ENCODE data around the gene SKOR1. TPM values are rescaled to one million over a fixed set of nuclear protein-coding genes. Genes with fewer than 3 reads are reported as not detected.

The SKOR1 gene
- total RNA-seq, 4 donors from 2014 or later: 0.27 to 0.79 TPM; not detected in 2

- H3K27ac ChIP-seq: no peak overlapping the region
- no peaks in the 10 kb centered on the region for H3K36me3 ChIP-seq
- in situ Hi-C loops (cut with MboI; ENCODE audit: low pct_ligation_motif_present in 1 of 4, low pct_unique_long_range_greater_than_20kb in 1 of 4, low sequenced_read_pairs in 3 of 4): loop anchor here in 3 of 4 donors (25.0 kb wide), 2 partner anchors 206 to 306 kb away; partner anchors contain the start of gene PIAS1 (in 3 of the 3)
- no peaks in the 10 kb centered on the region for H3K4me1 ChIP-seq
- WGBS, 2 donors (ENCODE audit: low coverage in 1 of 2): 72% methylated on average over 3 of the region's 3 CpGs; no CpG with 5 or more reads in 1 of the 2 donors
- H3K9me3 ChIP-seq: no peaks in the 10 kb centered on the region
- H3K4me3 ChIP-seq: no peak overlapping the region
- no peak for TF ChIP-seq CTCF (IDR thresholded peaks at IDR 0.05)
- TF ChIP-seq POLR2AphosphoS5 (IDR thresholded peaks at IDR 0.05): no peak
- no peak for TF ChIP-seq POLR2A (IDR thresholded peaks at IDR 0.05)
- no peak for TF ChIP-seq EP300 (IDR thresholded peaks at IDR 0.05; ENCODE audit: low read depth)
- no peak for DNase-seq
- no peaks in the 10 kb centered on the region for H3K27me3 ChIP-seq
- intact Hi-C loops (cut with DNase I; ENCODE audit: low total_unique reads): no loop called here
These were observed 30.5 kb downstream of the SKOR1 start for GRCh38 chr15:67855842-67856241.

- in situ Hi-C loops (cut with MboI; ENCODE audit: low pct_ligation_motif_present in 1 of 4, low pct_unique_long_range_greater_than_20kb in 1 of 4, low sequenced_read_pairs in 3 of 4) (loop anchor here in 3 of 4 donors (25.0 kb wide), 2 partner anchors 205 to 305 kb away; partner anchors contain the start of gene PIAS1 (in 3 of the 3)), intact Hi-C loops (cut with DNase I; ENCODE audit: low total_unique reads) (no loop called here)
- H3K4me3 ChIP-seq: no peak overlapping the region
- no peaks in the 10 kb centered on the region for H3K9me3 ChIP-seq
- H3K36me3 ChIP-seq: no peaks in the 10 kb centered on the region
- TF ChIP-seq POLR2A (IDR thresholded peaks at IDR 0.05) (no peak), EP300 (IDR thresholded peaks at IDR 0.05; ENCODE audit: low read depth) (no peak), POLR2AphosphoS5 (IDR thresholded peaks at IDR 0.05) (no peak), CTCF (IDR thresholded peaks at IDR 0.05) (no peak)
- no peaks in the 10 kb centered on the region for H3K4me1 ChIP-seq
- DNase-seq: no peak
- H3K27me3 ChIP-seq: no peaks in the 10 kb centered on the region
- WGBS, 2 donors (ENCODE audit: low coverage in 1 of 2): 67 to 100% methylated on average over 1 to 3 of the region's 3 CpGs
- H3K27ac ChIP-seq: no peak overlapping the region
These were observed 31.9 kb downstream of the SKOR1 start for GRCh38 chr15:67857220-67857619.

DNA sequence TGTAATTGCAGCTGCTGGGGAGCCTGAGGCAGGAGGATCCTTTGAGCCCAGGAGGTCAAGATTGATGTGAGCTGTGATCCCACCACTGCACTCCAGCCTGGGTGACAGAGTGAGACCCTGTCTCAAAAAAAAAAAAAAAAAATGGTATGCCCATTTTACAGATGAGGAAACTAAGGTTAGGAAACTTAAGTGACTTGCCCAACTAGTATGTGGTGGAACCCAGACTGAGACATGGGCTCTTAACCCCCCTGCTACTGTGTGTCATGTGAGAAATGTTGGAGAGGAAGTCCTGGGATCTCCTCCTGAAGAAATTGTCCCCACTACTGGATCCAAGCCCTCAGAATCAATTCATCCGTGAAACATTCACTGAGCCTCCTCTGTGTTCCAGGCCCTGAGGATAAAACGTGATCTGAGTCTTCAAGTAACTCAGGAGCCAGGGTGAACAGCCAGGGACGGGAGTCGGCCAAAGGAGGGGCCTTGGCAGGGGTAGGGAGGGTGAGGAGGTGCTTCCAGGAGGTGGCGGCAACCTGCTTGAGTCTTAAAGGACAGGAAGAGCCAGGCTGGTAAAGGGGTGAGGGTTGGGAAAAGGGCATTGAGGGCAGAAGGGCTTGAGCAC is 34.1 kb downstream of the SKOR1 start:
- intact Hi-C loops (cut with DNase I; ENCODE audit: low total_unique reads) (no loop called here), in situ Hi-C loops (cut with MboI; ENCODE audit: low pct_ligation_motif_present in 1 of 4, low pct_unique_long_range_greater_than_20kb in 1 of 4, low sequenced_read_pairs in 3 of 4) (loop anchor here in 3 of 4 donors (25.0 kb wide), 2 partner anchors 203 to 303 kb away; partner anchors contain the start of gene PIAS1 (in 3 of the 3))
- Histone ChIP-seq H3K9me3 (no peaks in the 10 kb centered on the region), H3K4me1 (peaks cover 3 to 12% (median 10%) of the 10 kb centered on the region in 4 donors), H3K36me3 (no peaks in the 10 kb centered on the region), H3K27ac (no peak overlapping the region), H3K27me3 (no peaks in the 10 kb centered on the region), H3K4me3 (no peak overlapping the region)
- WGBS, 2 donors (ENCODE audit: low coverage in 1 of 2): 79% methylated on average over 5 of the region's 5 CpGs; no CpG with 5 or more reads in 1 of the 2 donors
- TF ChIP-seq POLR2A (IDR thresholded peaks at IDR 0.05) (no peak), CTCF (IDR thresholded peaks at IDR 0.05) (no peak), EP300 (IDR thresholded peaks at IDR 0.05; ENCODE audit: low read depth) (no peak)
- no peak for DNase-seq

- no peak overlapping the region for H3K4me3 ChIP-seq
- 94% methylated on average over 2 to 3 of the region's 3 CpGs for WGBS, 2 donors (ENCODE audit: low coverage in 1 of 2)
- no peak for DNase-seq
- in situ Hi-C loops (cut with MboI; ENCODE audit: low pct_ligation_motif_present in 1 of 4, low pct_unique_long_range_greater_than_20kb in 1 of 4, low sequenced_read_pairs in 3 of 4) (loop anchor here in 3 of 4 donors (10.0 to 25.0 kb wide), 3 partner anchors 200 to 300 kb away; partner anchors contain the start of gene PIAS1 (in 3 of the 3)), intact Hi-C loops (cut with DNase I; ENCODE audit: low total_unique reads) (loop anchor here (2.0 to 10.0 kb wide), 3 partner anchors 193 to 349 kb away; partner anchors contain the start of gene PIAS1)
- H3K4me1 ChIP-seq: peaks cover 3 to 12% (median 10%) of the 10 kb centered on the region in 4 donors
- no peaks in the 10 kb centered on the region for H3K27me3 ChIP-seq
- TF ChIP-seq EP300 (IDR thresholded peaks at IDR 0.05; ENCODE audit: low read depth) (no peak), POLR2A (IDR thresholded peaks at IDR 0.05) (no peak), CTCF (IDR thresholded peaks at IDR 0.05) (no peak), POLR2AphosphoS5 (IDR thresholded peaks at IDR 0.05) (no peak)
- H3K36me3 ChIP-seq: no peaks in the 10 kb centered on the region
- H3K9me3 ChIP-seq: no peaks in the 10 kb centered on the region
- H3K27ac ChIP-seq: no peak overlapping the region
These were observed 36.7 kb downstream of the SKOR1 start for GRCh38 chr15:67861983-67862382.

Measured in transverse colon (tissue), 4 donors.